Measurements from ENCODE around the gene ANTXR1.
"Not testable (repeated sequence)": the region's sequence is repeated elsewhere in the genome, so short reads cannot be mapped to it uniquely, and the experiment has no call there.

DNA sequence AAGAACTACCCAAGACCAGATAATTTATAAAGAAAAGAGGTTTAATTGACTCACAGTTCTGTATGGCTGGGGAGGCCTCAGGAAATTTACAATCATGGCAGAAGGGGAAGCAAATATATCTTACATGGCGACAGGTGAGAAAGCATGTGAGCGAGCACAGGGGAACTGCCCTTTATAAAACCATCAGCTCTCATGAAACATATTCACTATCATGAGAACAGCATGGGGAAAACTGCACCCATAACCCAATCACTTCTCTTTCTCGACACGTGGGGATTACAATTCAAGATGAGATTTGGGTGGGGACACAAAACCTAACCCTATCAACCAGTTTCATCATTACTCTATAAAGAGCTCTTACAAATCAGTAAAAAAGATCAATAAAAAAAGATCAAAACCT is 222.9 kb downstream of the ANTXR1 start:
- TF ChIP-seq CTCF (IDR thresholded peaks at IDR 0.05; ENCODE audit: borderline replicate concordance, extremely low read depth, low read length, poor library complexity, severe bottlenecking); EZH2 (IDR thresholded peaks at IDR 0.05; ENCODE audit: borderline replicate concordance, low read depth, low read length, severe bottlenecking): not testable (repeated sequence)

Measured in DND-41 (cell line).